Epithelial cell of proximal tubule (primary cell): Measurements from ENCODE around the gene MRPL17. TPM values are rescaled to one million over a fixed set of nuclear protein-coding genes. Genes with fewer than 3 reads are reported as not detected.

Experiments
- DNase-seq: peaks from one replicate; pipeline ENCODE4 v3.0.0-alpha.2; 2011; ENCODE audit warnings: low read depth
- H3K4me3 ChIP-seq: 2 replicates; pipeline ENCODE4 v1.5.1; 2011; ENCODE audit warnings: low read depth, mild to moderate bottlenecking, low read length
- total RNA-seq: library from RNA; depleted of rRNA; stranded (reverse); fragments of >200 nt; gene quantifications from 2 replicates; pipeline ENCODE4 v1.2.3, GENCODE V29; 2015
- TF ChIP-seq, protein P1 (sequence below): conservative IDR thresholded peaks from 2 replicates; pipeline ENCODE4 v1.5.1; 2012; ENCODE audit warnings: low read depth, mild to moderate bottlenecking, low read length

Gene MRPL17
- 44.7 and 62.6 TPM in 2 replicates for total RNA-seq

DNA sequence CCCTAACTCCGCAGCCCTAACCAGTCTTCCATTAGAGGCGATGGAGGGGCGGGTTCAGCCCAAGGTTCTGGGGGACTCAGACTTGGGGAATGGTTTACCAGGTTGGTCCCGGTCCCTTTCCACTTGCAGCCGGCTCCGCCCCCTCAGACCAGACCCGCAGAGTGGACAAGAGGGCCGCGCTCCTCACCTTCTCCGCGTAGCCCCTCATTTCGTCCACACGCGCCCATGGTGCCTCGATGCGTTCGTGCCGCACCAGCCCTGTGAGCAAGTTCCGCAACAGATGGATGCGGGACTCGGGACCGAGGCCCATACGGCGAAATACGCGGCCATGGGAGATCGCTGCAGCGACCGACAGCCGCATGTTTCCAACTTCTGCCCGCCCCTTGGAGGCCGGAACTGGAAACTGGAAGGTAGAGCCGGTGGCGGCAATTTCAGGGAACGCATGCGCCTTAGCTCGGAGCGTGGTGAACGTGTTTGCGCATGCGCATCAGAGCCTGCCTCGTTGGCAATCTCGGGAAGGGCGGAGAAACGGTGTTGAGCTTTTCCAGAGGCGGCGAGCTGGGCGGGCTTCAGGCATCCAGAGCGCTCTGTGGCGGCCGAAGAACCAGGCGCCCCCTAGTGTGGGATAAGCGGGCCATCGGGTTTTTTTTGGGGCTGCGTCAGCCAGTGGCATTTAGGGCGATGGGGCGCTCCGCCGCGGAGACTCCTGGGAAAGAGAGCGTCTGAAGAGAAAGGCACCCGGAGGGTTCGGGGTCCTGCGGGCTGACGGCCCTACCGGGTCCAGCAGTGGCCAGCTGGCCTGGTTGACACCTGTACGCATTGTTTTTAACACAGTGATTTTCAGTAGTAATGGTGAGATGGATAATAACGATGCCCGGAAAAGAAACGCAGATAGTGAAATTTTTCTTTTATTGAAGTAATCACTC lies at the start of gene MRPL17:
Gene MRPL17, minus strand, starts transcription at position 405 of the 926 bp plus-strand sequence. Its CDS starts 44 bp downstream, at position 361.
- TF ChIP-seq, protein P1, sequence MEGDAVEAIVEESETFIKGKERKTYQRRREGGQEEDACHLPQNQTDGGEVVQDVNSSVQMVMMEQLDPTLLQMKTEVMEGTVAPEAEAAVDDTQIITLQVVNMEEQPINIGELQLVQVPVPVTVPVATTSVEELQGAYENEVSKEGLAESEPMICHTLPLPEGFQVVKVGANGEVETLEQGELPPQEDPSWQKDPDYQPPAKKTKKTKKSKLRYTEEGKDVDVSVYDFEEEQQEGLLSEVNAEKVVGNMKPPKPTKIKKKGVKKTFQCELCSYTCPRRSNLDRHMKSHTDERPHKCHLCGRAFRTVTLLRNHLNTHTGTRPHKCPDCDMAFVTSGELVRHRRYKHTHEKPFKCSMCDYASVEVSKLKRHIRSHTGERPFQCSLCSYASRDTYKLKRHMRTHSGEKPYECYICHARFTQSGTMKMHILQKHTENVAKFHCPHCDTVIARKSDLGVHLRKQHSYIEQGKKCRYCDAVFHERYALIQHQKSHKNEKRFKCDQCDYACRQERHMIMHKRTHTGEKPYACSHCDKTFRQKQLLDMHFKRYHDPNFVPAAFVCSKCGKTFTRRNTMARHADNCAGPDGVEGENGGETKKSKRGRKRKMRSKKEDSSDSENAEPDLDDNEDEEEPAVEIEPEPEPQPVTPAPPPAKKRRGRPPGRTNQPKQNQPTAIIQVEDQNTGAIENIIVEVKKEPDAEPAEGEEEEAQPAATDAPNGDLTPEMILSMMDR = peak; percentile 84

DNA sequence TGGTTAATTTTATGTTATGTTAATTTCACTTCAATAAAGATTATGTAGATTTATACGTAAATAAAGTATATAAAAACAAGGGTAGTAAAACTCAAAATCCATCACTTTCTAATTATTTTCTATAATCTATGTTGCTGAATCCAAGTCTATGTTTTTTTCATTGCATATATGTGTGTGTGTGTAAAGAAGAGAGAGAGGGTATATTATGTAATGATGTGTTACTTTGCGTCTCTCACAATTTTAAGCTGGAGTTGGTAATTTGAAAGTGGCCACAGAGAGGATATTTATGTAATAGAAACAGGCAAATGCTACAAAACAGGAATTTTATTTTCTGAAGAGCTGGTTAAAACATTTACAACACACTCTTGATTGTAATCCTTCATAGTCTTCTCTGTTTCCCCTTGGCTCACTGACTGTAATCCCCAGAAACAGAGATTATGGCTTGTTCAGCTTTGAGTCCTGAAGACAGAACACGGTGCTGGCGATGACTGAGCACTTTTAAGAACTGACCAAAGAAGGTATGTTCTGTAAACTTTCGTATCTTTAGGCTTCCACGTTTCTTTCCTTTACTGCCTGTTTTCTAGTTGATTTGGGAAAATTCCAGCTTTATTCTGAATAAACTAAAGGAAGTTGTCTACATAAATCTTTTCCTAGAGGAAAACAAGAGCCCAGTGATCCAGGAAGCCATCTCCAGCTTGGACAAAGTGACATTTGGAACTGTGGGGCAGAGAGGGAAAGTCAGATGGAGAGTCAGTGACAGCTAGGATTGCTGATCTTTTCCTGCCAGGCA lies 45.0 kb upstream of the MRPL17 start:
- DNase-seq = no peak
- TF ChIP-seq, protein P1 = no peak
- no peak overlapping the region for H3K4me3 ChIP-seq

More for the DNA sequence above, at the start of gene MRPL17:
- H3K4me3 ChIP-seq = peak within 1 kb of the TSS; percentile 97
- peak; percentile 81 for DNase-seq

DNA sequence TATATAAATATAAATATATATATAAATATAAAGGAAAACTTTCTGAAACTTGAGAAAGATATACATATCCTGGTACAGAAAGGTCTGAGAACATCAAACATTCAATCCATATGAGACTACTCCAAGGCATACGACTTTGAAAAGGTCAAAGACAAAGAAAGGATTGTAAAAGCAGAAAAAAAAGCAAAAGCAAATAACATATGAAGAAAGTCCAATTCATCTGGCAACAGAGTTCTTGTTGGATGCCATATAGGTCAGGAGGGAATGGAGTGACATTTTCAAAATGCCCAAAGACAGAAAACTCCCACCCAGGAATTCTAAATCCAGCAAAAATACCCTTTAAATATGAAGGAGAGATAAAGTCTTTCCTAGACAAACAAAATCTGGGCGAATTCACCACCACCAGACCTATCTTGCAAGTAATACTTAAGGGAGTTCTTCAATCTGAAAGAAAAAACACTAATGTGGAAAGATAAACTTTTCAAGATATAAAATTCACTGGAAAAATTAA lies 42.3 kb upstream of the MRPL17 start:
- H3K4me3 ChIP-seq = no peak overlapping the region
- TF ChIP-seq, protein P1 = no peak
- no peak for DNase-seq

DNA sequence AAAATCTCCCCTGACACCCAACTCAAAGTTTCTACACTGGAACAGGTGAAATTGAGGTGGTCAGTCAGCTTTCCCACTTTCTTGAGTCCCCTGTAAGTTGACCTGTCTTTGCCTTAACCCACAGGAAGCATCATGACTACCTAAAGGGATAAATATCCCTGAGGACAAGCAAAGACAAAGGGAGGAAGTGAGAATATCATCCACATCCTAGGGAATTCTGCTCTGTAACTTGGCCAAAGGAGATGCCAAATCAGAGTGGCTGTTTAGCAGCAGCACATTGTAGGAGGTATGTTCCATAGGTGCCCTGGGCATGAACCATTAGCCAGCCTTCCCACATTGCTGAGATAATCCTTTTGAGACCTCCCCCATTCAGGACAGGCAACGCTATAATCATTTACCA lies 40.9 kb upstream of the MRPL17 start:
- TF ChIP-seq, protein P1 = no peak
- H3K4me3 ChIP-seq = no peak overlapping the region
- no peak for DNase-seq

DNA sequence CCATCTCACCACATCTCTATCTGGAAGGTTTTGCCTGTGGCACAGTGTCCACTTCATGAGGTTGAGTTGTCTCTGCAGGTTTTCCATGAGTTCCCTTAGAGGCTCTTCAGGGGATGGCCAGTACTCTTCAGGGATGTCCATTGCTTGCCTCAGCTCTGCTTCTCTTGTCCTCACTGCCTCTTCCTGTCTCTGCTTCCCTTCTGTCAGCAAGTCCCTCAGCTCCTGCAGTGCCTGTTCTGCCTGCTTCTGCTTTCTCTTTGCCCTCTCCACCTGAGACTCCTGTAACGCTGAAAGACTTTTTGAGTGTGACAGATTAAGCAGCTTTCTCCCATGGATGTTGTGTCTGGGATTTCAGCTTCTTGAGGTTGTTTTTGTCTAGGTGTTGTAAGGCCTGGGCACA lies 38.2 kb upstream of the MRPL17 start:
- no peak overlapping the region for H3K4me3 ChIP-seq
- TF ChIP-seq, protein P1 = no peak
- DNase-seq = no peak

DNA sequence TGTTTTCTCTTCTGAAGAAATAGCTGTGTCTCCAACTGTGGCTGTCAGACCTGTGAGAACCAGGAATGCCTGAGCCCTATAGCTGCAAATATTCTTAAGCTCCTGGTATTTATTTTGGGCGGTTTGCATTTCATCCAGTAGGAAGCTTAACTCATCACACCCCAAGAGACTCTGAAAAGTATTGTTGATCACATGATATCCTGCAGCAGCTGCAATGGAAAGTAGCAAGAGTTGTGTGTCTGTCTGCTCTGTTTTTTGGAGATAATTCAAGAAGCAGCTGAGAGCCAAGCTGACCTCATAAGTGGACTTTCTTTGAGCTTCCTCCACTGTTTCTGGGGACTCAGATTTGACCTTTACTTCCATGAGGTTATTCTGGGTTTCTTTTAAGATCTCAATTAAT lies 36.4 kb upstream of the MRPL17 start:
- no peak for DNase-seq
- TF ChIP-seq, protein P1 = no peak
- H3K4me3 ChIP-seq = no peak overlapping the region
